ENCODE measurements around the gene ZNF775. TPM values are rescaled to one million over a fixed set of nuclear protein-coding genes. Genes with fewer than 3 reads are reported as not detected.

Gene ZNF775
- total and polyA plus RNA-seq, 12 donors, result 1.9 to 4.7 (median 2.9) TPM

DNA sequence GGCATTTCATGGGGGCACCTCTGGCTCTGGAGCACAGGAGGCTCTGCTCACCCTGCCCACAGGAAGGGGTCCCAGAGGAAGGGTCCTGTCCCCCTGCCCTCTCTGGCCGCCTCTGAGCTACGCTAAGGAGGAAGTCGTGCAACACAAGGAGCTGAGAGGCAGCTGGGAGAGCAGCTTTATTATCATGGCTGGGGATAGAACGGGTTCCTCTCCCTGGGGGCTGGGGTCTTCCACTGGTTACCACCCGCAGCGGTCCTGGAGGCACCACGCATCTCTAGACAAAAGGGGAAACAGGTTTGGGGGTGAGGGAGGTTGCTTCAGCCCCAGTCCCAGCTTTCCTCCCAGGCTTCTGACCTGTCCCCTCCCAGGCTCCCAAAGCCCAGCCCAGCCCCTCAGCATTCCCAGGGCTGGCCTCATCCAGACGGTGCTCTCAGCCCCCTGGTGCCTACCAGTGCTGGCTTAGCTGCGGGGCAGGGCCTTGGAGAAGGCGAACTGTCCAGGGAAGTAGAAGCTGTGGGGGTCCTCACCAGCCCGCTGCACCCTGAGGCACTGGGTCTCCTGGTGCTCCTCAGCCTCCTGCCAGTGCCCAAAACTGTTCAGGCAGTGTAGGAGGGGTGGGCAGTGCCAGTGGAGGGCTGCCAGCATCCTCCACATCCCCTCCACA, 40.8 kb upstream of the ZNF775 start:
- Histone ChIP-seq H3K4me3 (no peak overlapping the region), H3K27ac (no peak overlapping the region), H3K36me3 (peaks cover 0 to 7% (median 0%) of the 10 kb centered on the region in 9 donors), H3K27me3 (peaks cover 0 to 35% (median 24%) of the 10 kb centered on the region in 7 donors), H3K9me3 (no peaks in the 10 kb centered on the region), H3K4me1 (peaks cover 0 to 31% (median 19%) of the 10 kb centered on the region in 9 donors)
- intact Hi-C loops (cut with DNase I), result no loop called here
- no peak for DNase-seq
- 79 to 80% methylated on average over 11 of the region's 11 CpGs for WGBS, 2 donors
- TF ChIP-seq, protein P1, sequence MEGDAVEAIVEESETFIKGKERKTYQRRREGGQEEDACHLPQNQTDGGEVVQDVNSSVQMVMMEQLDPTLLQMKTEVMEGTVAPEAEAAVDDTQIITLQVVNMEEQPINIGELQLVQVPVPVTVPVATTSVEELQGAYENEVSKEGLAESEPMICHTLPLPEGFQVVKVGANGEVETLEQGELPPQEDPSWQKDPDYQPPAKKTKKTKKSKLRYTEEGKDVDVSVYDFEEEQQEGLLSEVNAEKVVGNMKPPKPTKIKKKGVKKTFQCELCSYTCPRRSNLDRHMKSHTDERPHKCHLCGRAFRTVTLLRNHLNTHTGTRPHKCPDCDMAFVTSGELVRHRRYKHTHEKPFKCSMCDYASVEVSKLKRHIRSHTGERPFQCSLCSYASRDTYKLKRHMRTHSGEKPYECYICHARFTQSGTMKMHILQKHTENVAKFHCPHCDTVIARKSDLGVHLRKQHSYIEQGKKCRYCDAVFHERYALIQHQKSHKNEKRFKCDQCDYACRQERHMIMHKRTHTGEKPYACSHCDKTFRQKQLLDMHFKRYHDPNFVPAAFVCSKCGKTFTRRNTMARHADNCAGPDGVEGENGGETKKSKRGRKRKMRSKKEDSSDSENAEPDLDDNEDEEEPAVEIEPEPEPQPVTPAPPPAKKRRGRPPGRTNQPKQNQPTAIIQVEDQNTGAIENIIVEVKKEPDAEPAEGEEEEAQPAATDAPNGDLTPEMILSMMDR (IDR thresholded peaks at IDR 0.05), result no peak
- ATAC-seq, result no peak

DNA sequence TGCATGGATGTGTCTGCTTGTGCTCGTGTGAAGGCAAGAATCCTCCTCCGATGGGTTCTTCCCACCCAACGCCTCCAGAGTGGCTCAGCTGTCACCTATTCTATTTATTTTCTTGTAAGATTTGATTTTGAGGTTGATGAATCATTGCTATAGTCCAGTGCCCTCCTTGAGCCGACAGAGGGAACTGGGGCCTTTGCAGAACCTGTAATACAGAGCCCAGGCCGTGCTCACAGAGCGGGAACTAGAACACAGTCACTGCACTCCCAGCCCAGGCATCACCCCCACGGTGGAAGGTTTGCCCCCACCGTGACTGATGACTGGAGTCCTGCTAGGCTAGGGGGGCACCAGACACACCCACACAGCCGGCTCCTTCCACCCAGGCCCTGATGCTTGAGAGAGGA, 39.7 kb upstream of the ZNF775 start:
- intact Hi-C loops (cut with DNase I), result no loop called here
- Histone ChIP-seq H3K9me3 (peaks cover 0 to 11% (median 6%) of the 10 kb centered on the region in 11 donors), H3K4me3 (peak overlapping the region in 1 of 10 donors; percentile 53), H3K27me3 (peaks cover 0 to 39% (median 30%) of the 10 kb centered on the region in 7 donors), H3K4me1 (peaks cover 0 to 31% (median 19%) of the 10 kb centered on the region in 9 donors), H3K27ac (peak overlapping the region in 1 of 10 donors; percentile 60), H3K36me3 (peaks cover 0 to 7% (median 0%) of the 10 kb centered on the region in 9 donors)
- TF ChIP-seq, protein P1 (IDR thresholded peaks at IDR 0.05), result no peak
- ATAC-seq, result no peak
- WGBS, 2 donors, result 72 to 73% methylated on average over 9 of the region's 9 CpGs
- no peak for DNase-seq

DNA sequence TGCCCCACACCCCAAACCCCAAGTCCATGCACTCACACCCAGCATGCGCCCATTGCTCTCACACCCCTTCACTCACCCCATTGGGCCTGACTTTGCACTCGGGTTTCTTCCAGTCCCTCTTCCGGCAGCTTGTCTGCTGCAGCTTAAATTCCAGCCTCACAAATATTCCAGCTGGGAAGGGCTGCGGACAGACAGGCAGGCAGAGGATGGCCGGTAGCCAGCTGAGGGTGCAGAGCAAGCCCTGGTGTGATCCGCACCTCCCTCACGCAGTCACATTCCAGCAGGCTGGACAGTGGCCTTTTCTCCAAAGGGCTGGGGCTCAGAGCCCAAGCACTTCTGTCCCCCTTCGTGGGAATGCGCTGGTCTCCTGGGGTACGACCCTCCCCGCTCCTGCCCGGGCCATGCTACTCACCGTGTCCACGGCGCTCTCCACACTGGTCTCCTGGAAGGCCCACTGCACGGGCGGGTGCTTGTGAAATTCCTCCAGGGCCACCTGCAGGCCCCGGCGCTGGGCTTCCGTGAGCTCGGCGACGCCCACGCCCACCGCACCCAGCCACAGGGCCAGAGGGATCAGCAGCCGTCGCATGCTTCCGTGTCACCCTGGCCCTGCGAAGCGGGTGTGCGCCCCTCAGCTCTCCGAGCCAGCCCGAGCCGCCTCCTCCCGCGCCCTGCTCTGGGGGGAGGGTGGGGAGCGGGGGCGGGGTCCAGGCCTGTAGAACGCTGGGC, 38.9 kb upstream of the ZNF775 start:
- H3K27me3 ChIP-seq, result peaks cover 0 to 45% (median 30%) of the 10 kb centered on the region in 7 donors
- intact Hi-C loops (cut with DNase I), result no loop called here
- 12 to 14% methylated on average over 37 to 39 of the region's 39 CpGs for WGBS, 2 donors
- peaks cover 0 to 16% (median 9%) of the 10 kb centered on the region in 11 donors for H3K9me3 ChIP-seq
- H3K4me1 ChIP-seq, result peaks cover 0 to 31% (median 19%) of the 10 kb centered on the region in 9 donors
- DNase-seq (peak; percentile 42 to 62), ATAC-seq (peak; percentile 15 to 77 (median 56))
- H3K4me3 ChIP-seq, result peak overlapping the region in 9 of 10 donors; percentile 33 to 57 (median 52)
- H3K27ac ChIP-seq, result peak overlapping the region in 7 of 10 donors; percentile 19 to 72 (median 51)
- H3K36me3 ChIP-seq, result peaks cover 0 to 7% (median 0%) of the 10 kb centered on the region in 9 donors
- TF ChIP-seq, protein P1 (IDR thresholded peaks at IDR 0.05), result peak in 1 of 9 donors; percentile 8

DNA sequence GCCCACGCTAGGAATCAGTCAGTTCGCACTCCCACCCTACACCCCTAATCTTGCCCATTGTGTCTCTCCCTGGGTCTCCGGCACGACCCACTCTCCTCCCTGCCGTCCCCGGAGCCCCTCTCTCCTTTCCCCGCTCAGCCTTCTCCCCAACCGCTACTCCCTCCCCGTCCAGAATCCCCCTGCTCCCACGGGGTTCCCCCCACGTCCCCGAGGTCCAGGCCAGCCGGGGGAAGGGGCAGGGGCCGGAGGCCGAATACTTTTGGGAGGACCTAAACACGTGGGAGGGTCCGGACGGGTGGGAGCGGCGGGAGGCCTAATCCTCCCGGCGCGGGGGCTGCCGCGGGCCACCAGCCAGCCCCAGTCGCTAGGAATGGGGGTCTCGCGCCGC, 38.3 kb upstream of the ZNF775 start:
- no peak for DNase-seq
- intact Hi-C loops (cut with DNase I), result no loop called here
- ATAC-seq, result peak in 4 of 8 donors; percentile 2 to 22 (median 4)
- peak overlapping the region in 9 of 10 donors; percentile 33 to 57 (median 52) for H3K4me3 ChIP-seq
- WGBS, 2 donors, result 16 to 22% methylated on average over 29 of the region's 29 CpGs
- H3K9me3 ChIP-seq, result peaks cover 0 to 16% (median 9%) of the 10 kb centered on the region in 11 donors
- H3K36me3 ChIP-seq, result peaks cover 0 to 7% (median 0%) of the 10 kb centered on the region in 9 donors
- peaks cover 0 to 31% (median 13%) of the 10 kb centered on the region in 9 donors for H3K4me1 ChIP-seq
- peak overlapping the region in 6 of 10 donors; percentile 26 to 72 (median 53) for H3K27ac ChIP-seq
- TF ChIP-seq, protein P1 (IDR thresholded peaks at IDR 0.05), result no peak
- peaks cover 0 to 45% (median 30%) of the 10 kb centered on the region in 7 donors for H3K27me3 ChIP-seq
